Transverse colon (tissue), 4 donors: ENCODE measurements around the gene NCKAP5.

ENCODE experiments used
- EP300 ChIP-seq: sonication (generic); formaldehyde crosslinking; IDR thresholded peaks from one replicate; pipeline ENCODE4 v1.6.1; 2017; ENCODE audit warnings: antibody characterized with exemption, low read depth
- POLR2A ChIP-seq: fragments of 450-650 bp; IDR thresholded peaks from one replicate; pipeline ENCODE4 v1.6.1; 2016; ENCODE audit warnings: antibody characterized with exemption, mild to moderate bottlenecking, moderate library complexity
- POLR2AphosphoS5 ChIP-seq, 3 donors: sonication (generic); formaldehyde crosslinking; IDR thresholded peaks; one replicate each; pipeline ENCODE4 v1.6.1; 2016; ENCODE audit warnings: antibody characterized with exemption in 3 of 3
- TF ChIP-seq, protein P1 (sequence below), 5 experiments: fragments of 200-600 bp in 3 of 5; fragments of 450-650 bp in 2 of 5; sonication (generic) in 3 of 5; IDR thresholded peaks; 1 replicate in 2 of 5; 2 replicates in 3 of 5; pipeline ENCODE4 v1.5.1; 2016 to 2017; ENCODE audit warnings: antibody characterized with exemption in 5 of 5, inconsistent platforms in 3 of 5, mild to moderate bottlenecking in 2 of 5, moderate library complexity in 1 of 5

- TF ChIP-seq, protein P1, sequence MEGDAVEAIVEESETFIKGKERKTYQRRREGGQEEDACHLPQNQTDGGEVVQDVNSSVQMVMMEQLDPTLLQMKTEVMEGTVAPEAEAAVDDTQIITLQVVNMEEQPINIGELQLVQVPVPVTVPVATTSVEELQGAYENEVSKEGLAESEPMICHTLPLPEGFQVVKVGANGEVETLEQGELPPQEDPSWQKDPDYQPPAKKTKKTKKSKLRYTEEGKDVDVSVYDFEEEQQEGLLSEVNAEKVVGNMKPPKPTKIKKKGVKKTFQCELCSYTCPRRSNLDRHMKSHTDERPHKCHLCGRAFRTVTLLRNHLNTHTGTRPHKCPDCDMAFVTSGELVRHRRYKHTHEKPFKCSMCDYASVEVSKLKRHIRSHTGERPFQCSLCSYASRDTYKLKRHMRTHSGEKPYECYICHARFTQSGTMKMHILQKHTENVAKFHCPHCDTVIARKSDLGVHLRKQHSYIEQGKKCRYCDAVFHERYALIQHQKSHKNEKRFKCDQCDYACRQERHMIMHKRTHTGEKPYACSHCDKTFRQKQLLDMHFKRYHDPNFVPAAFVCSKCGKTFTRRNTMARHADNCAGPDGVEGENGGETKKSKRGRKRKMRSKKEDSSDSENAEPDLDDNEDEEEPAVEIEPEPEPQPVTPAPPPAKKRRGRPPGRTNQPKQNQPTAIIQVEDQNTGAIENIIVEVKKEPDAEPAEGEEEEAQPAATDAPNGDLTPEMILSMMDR (IDR thresholded peaks at IDR 0.05), result no peak
- no peak for TF ChIP-seq EP300
- no peak for TF ChIP-seq POLR2A
- TF ChIP-seq POLR2AphosphoS5 (IDR thresholded peaks at IDR 0.05), result no peak
Measured at GRCh38 chr2:133198678-133199077, 369.6 kb downstream of the NCKAP5 start.
